Measurements from ENCODE around the gene IFNG. TPM values are rescaled to one million over a fixed set of nuclear protein-coding genes. Genes with fewer than 3 reads are reported as not detected.
A peak's percentile ranks its signal among the peaks of the same experiment; 100 is the strongest.
"Not testable (repeated sequence)": the region's sequence is repeated elsewhere in the genome, so short reads cannot be mapped to it uniquely, and the experiment has no call there.

Gene IFNG
- not detected for total RNA-seq
- long read RNA-seq, result 0 reads

- intact Hi-C loops (cut with DNase I), result no loop called here
- DNase-seq (ENCODE audit: missing footprints), result no peak
- ATAC-seq, result no peak
These were observed at the start of gene IFNG for GRCh38 chr12:68159681-68160304. Gene IFNG, minus strand, starts transcription at chr12:68159740. Its CDS starts 125 bp downstream, at chr12:68159615.

DNA sequence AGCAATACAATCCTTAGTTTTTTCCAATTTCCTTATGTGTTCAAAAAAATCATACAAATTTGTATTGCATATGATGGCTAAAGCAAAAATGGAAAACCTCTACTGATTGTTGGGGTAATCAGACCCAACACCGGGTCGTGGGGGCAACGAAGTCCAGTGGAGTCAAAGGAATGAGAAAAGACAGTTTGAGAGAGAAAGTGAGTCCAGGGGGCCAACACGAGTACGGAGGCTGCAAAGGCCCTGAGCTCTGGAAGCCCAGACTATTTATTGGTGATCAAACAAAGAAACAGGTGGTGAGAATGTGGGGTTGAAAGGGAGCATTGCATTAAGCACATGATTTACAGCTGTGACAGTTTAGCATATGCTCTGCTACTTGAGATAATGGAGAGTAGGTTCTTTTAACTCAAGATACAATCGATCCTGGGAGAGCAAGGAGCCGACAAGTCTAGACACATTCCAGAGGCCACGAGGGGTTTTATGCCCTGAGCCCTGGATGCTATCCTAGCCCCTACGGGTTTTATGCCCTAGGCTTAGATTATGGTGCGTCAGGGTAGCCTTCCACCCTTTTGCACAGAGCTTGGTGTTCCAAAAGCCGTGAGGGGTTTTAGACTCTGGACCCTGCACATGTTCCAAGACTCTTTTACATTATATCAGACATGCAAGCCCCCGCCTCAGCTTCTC lies 49.6 kb upstream of the IFNG start:
- ATAC-seq; intact Hi-C loops (cut with DNase I); DNase-seq (ENCODE audit: missing footprints): not testable (repeated sequence)

DNA sequence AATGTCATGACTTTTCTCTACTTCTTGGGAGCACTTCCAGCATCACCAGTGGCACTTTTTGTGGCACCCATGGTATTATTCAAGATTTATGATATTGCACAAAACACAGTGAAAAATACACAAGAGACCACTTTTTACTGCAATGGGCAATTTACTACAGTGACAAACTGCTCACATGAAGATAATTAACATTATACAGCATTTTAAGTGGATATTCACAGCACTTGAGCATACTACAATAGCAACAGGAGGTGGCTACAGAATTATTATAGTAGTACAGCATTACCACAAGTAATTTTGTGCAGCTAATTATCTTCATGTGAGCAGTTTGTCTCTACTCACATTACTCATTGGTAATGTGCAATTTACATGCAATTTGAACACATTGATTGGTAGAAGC lies 47.7 kb upstream of the IFNG start:
- DNase-seq (ENCODE audit: missing footprints), result no peak

DNA sequence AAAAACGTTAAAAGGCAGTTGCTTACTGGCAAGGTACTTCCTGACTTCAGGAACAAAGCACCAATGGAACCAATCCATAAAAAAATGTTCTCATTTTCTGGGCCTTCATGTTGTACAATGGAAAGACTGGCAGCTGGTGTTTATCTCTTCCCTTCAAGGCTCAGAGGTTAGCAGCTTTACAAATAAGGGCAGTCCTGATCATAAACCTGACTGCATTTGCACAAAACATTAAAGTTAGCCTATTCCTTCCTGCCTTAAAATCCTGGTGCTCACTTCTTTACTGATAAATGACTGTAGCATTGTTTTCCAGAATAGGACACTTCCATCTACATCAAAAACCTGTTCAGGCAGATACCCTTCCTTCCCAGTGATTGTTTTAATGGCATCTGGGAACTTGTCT lies 46.9 kb upstream of the IFNG start:
- ATAC-seq (no peak), DNase-seq (ENCODE audit: missing footprints) (no peak)
- intact Hi-C loops (cut with DNase I), result no loop called here

More for the DNA sequence above, 47.7 kb upstream of the IFNG start:
- intact Hi-C loops (cut with DNase I), result no loop called here
- ATAC-seq, result no peak

DNA sequence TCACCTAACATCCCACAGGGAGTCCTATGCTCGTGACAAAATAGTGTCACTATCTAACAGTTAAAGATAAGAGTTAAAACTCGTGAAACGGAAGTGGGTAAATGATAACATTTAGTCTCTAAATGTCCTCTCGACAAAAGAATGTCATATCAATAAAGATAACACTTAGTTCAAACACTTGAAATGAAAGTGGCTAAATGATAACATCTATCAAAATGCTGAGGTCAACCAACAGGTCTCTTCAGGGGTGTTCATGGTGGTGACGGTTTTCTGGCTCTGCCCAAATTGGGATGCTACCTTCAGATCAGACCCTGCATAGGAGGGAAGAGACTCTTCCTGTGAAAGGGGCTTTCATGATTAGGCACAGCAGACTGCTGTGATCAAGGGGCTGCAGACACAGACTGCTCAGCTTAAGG lies 43.9 kb upstream of the IFNG start:
- ATAC-seq, result no peak
- intact Hi-C loops (cut with DNase I), result no loop called here
- DNase-seq (ENCODE audit: missing footprints), result no peak

DNA sequence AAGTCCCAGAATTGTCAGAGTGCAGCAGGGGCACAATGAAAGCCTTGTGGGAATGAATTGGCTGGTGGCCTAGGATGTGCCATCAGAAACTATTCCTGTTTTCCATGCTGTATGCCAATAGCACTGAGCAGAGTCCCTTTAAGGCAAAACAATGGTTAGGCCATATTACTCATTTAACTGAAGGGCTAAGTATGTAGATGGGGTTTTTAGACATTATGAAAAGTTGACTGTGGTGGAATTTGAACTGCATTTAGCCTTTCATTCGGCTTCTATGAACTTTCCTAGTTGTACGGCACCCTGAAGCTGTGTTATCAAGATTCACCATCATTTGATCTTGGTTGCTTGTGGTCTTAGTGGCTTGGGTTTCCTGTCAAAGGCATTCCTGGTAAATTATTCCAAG lies 41.3 kb upstream of the IFNG start:
- intact Hi-C loops (cut with DNase I), result no loop called here
- no peak for DNase-seq (ENCODE audit: missing footprints)
- ATAC-seq, result no peak

GRCh38 chr12:68199127-68199526 lies 39.6 kb upstream of the IFNG start:
- intact Hi-C loops (cut with DNase I), result no loop called here
- ATAC-seq (no peak), DNase-seq (ENCODE audit: missing footprints) (no peak)

- ATAC-seq (no peak), DNase-seq (ENCODE audit: missing footprints) (no peak)
- intact Hi-C loops (cut with DNase I), result no loop called here
These were observed 39.1 kb upstream of the IFNG start for GRCh38 chr12:68198507-68199086.

DNA sequence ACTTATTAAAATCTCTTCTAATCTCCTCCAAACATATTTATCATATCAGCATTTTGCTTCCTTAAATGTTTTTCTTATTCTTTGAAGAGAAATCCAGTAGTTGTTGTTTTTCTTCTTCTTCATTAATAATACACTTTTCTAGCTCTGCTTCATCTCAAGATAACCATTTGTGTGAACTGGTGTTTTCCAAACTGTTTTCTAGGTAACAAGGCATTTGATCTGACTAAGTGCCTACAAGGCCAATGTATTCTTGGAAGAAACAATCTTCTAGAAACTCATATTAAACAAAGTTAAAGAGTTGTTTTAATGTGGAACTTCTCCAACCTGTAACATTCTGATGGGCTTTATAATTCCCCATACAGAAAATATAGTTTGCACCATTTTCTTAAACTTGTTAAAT lies 30.8 kb upstream of the IFNG start:
- intact Hi-C loops (cut with DNase I), result no loop called here
- ATAC-seq (no peak), DNase-seq (ENCODE audit: missing footprints) (no peak)

- intact Hi-C loops (cut with DNase I), result no loop called here
- DNase-seq (ENCODE audit: missing footprints) (no peak), ATAC-seq (no peak)
These were observed 30.3 kb upstream of the IFNG start for GRCh38 chr12:68189821-68190242.

DNA sequence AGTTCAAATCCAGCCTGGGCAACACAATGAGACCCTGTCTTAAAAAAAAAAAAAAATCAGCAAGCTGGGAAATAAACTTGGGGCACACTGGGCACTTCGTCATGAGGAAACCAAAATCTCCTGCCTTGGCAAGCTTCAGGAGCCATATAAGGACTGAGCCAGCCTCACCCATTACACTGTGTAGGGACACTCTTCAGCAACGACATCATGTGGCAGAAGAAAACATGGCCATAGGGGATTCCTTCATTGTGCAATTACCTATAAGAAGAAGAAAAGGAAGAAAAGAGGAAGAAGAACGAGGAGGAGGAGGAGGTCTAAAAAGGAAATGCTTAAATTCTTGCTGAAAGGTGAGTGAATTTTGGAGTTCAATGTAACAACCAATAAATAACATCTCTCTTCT lies 26.1 kb upstream of the IFNG start:
- intact Hi-C loops (cut with DNase I), result no loop called here
- no peak for ATAC-seq

DNA sequence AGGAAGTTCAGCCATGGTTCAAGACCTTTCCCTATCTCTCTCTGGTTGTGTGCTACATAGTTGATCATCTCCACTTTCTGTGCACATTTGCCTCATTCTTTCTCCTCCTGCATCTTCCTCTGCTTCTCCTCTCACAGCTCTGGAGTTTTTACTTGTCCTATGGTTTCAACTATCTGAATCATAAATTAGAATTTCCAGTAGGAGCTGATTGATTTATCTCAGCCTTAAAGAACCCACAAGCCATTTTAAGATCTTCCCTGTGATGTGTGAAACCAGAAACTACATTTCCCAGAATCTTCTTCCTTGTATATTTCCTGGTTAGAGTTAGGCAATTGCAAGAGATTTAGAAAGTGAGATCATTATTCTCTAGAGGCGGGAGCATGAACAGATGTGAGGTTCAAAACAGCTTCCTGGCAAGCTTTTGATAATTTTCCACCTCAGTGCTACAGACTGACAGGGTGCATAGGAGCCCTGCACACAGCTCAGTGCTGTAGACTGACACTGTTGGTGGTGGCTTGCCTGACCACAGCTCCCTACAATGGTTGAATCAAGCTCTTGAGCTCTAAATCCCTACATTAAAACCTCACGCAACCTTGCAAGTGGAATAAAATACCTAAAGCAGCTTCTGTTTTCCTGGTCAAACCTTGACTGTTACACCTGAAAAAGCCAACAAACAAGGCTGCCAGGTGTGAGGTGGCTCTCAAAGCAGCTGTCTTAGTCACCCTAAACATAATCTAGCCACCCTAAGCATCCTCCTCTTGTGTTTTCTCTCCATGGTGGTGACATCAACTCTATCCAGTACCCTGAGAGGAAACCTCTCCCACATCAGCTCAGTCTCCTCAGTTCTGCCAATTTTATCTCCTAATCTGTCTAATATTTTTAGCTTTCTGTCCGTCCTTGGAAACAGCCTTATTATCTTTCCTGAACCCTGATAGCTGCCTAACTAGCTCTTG lies 21.5 kb upstream of the IFNG start:
- DNase-seq (ENCODE audit: missing footprints) (no peak), ATAC-seq (peak; percentile 64)
- intact Hi-C loops (cut with DNase I), result no loop called here

More for the DNA sequence above, 26.1 kb upstream of the IFNG start:
- no peak for DNase-seq (ENCODE audit: missing footprints)

- ATAC-seq, result no peak
- DNase-seq (ENCODE audit: missing footprints), result no peak
- intact Hi-C loops (cut with DNase I), result no loop called here
These were observed 19.4 kb upstream of the IFNG start for GRCh38 chr12:68178774-68179439.

GRCh38 chr12:68178184-68178583 lies 18.6 kb upstream of the IFNG start:
- ATAC-seq, result no peak
- DNase-seq (ENCODE audit: missing footprints), result no peak
- intact Hi-C loops (cut with DNase I), result no loop called here

DNA sequence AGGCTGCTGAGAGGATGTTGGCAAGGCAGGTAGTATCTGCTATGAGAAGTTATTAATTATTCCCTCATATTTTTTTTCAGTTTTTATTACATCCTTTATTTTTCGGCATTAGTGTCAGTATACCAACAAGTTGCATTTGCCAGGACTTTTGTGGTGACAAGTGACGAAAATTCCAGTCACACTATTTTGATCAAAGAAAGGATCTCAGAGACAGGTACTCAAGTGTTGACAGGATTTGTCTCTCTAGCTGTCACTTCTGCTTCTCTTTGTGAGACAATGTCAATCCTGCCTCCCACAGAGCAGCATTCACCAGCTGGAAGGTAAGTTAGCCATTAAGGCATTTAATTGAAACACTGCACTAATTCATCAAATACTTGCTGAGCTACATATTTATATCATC lies 18.0 kb upstream of the IFNG start:
- ATAC-seq, result no peak
- intact Hi-C loops (cut with DNase I), result no loop called here
- DNase-seq (ENCODE audit: missing footprints), result no peak

GRCh38 chr12:68176257-68176656 lies 16.7 kb upstream of the IFNG start:
- no peak for ATAC-seq
- intact Hi-C loops (cut with DNase I), result no loop called here
- no peak for DNase-seq (ENCODE audit: missing footprints)

GRCh38 chr12:68175557-68176061 lies 16.1 kb upstream of the IFNG start:
- intact Hi-C loops (cut with DNase I), result no loop called here
- ATAC-seq (no peak), DNase-seq (ENCODE audit: missing footprints) (no peak)

DNA sequence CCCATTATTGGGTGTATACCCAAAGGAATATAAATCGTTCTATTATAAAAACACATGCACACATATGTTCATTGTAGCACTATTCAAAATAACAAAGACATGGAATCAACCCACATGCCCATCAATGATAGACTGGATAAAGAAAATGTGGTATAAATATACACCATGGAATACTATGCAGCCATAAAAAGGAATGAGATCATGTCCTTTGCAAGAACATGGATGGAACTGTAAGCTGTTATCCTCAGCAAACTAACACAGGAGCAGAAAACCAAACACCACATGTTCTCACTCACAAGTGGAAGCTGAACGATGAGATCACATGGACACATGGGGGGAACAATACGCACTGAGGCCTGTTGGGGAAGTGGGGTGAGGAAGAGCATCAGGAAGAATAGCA lies 15.2 kb upstream of the IFNG start:
- ATAC-seq; DNase-seq (ENCODE audit: missing footprints); intact Hi-C loops (cut with DNase I): not testable (repeated sequence)
